Stimulated activated CD8-positive, alpha-beta memory T cell treated with anti-CD3 and anti-CD28 coated beads, Interleukin-15, amount 100 ng/mL, for 1 hour (primary cell): ENCODE data around the gene EZH1.

Source experiments
- DNase-seq: peaks from one replicate; pipeline ENCODE4 v3.0.0-alpha.2; 2020; ENCODE audit warnings: low read depth

EZH1 gene

GRCh38 chr17:42744806-42745617 lies at the start of gene EZH1:
TSS of gene EZH1 (minus strand) at chr17:42745040. CDS start at chr17:42728941, 16,099 bp downstream.
- DNase-seq, result peak; percentile 76

- DNase-seq, result no peak
These were observed 47.7 kb upstream of the EZH1 start for GRCh38 chr17:42792545-42792944.

GRCh38 chr17:42791948-42792347 lies 47.1 kb upstream of the EZH1 start:
- DNase-seq, result no peak

- no peak for DNase-seq
These were observed 42.4 kb upstream of the EZH1 start for GRCh38 chr17:42787266-42787665.

- no peak for DNase-seq
These were observed 40.2 kb upstream of the EZH1 start for GRCh38 chr17:42784811-42785592.

- DNase-seq, result no peak
These were observed 39.6 kb upstream of the EZH1 start for GRCh38 chr17:42784409-42784808.

- no peak for DNase-seq
These were observed 38.9 kb upstream of the EZH1 start for GRCh38 chr17:42783791-42784138.

GRCh38 chr17:42783062-42783790 lies 38.4 kb upstream of the EZH1 start:
- no peak for DNase-seq

- no peak for DNase-seq
These were observed 37.6 kb upstream of the EZH1 start for GRCh38 chr17:42782166-42783061.

- no peak for DNase-seq
These were observed 36.9 kb upstream of the EZH1 start for GRCh38 chr17:42781639-42782165.

- no peak for DNase-seq
These were observed 36.2 kb upstream of the EZH1 start for GRCh38 chr17:42780851-42781638.

GRCh38 chr17:42779936-42780850 lies 35.4 kb upstream of the EZH1 start, which contains the start of gene WNK4:
TSS of gene WNK4 (plus strand) at chr17:42780610. CDS start at chr17:42780699, 89 bp downstream.
- DNase-seq, result no peak

GRCh38 chr17:42779304-42779935 lies 34.6 kb upstream of the EZH1 start:
- no peak for DNase-seq

GRCh38 chr17:42778570-42778969 lies 33.7 kb upstream of the EZH1 start:
- no peak for DNase-seq

GRCh38 chr17:42775534-42776098 lies 30.8 kb upstream of the EZH1 start:
- no peak for DNase-seq

- no peak for DNase-seq
These were observed 29.4 kb upstream of the EZH1 start for GRCh38 chr17:42774066-42774745.

- peak; percentile 53 for DNase-seq
These were observed 28.6 kb upstream of the EZH1 start, which contains the start of gene VPS25 for GRCh38 chr17:42773290-42774035. TSS of gene VPS25 (plus strand) at chr17:42773449. CDS start at chr17:42773476, 27 bp downstream.
